Liver (tissue), 9 donors: ENCODE data around the gene CAV1. TPM values are rescaled to one million over a fixed set of nuclear protein-coding genes. Genes with fewer than 3 reads are reported as not detected.

Source experiments
- DNase-seq: peaks from one replicate; pipeline ENCODE4 v3.0.0-alpha.2; 2017; ENCODE audit warnings: low spot score
- H3K27ac ChIP-seq, 2 donors: one replicate each; pipeline ENCODE4 v1.7.0; 2013; ENCODE audit warnings: inconsistent platforms in 2 of 2, low read length in 2 of 2, control low read depth in 1 of 2, low read depth in 1 of 2, mild to moderate bottlenecking in 1 of 2
- H3K27me3 ChIP-seq, 4 donors: one replicate each; pipeline versions ENCODE4 v1.6.1 to v1.7.0; 2013; ENCODE audit warnings: low read length in 3 of 4, inconsistent platforms in 1 of 4, mild to moderate bottlenecking in 1 of 4, moderate library complexity in 1 of 4; ENCODE audit not compliant: control insufficient read depth in 4 of 4, insufficient read depth in 4 of 4
- H3K36me3 ChIP-seq, 4 donors: one replicate each; pipeline versions ENCODE4 v1.6.1 to v1.7.0; 2013; ENCODE audit warnings: low read length in 3 of 4, mild to moderate bottlenecking in 3 of 4, low read depth in 1 of 4, moderate library complexity in 1 of 4; ENCODE audit not compliant: control insufficient read depth in 4 of 4, insufficient read depth in 3 of 4
- H3K4me1 ChIP-seq, 4 donors: one replicate each; pipeline versions ENCODE4 v1.6.1 to v1.7.0; 2013; ENCODE audit warnings: low read length in 3 of 4, mild to moderate bottlenecking in 3 of 4, moderate library complexity in 1 of 4; ENCODE audit not compliant: control insufficient read depth in 4 of 4, insufficient read depth in 4 of 4
- H3K4me3 ChIP-seq, 3 donors: one replicate each; pipeline versions ENCODE4 v1.6.1 to v1.7.0; 2013; ENCODE audit warnings: low read length in 3 of 3, control low read depth in 1 of 3, low read depth in 1 of 3, mild to moderate bottlenecking in 1 of 3
- H3K9ac ChIP-seq, 2 donors: one replicate each; pipeline ENCODE4 v1.7.0; 2013; ENCODE audit warnings: low read length in 2 of 2, mild to moderate bottlenecking in 2 of 2, moderate library complexity in 2 of 2, control low read depth in 1 of 2, low read depth in 1 of 2
- H3K9me3 ChIP-seq, 4 donors: one replicate each; pipeline versions ENCODE4 v1.6.1 to v1.7.0; 2013; ENCODE audit warnings: low read length in 3 of 4; ENCODE audit not compliant: control insufficient read depth in 4 of 4
- CTCF ChIP-seq: fragments of 150-350 bp; IDR thresholded peaks from 2 replicates; pipeline ENCODE4 v1.5.1; 2017; ENCODE audit warnings: improper control_type of control experiment, low read depth, low read length; ENCODE audit not compliant: missing input control
- EGR1 ChIP-seq, 2 donors: IDR thresholded peaks; 2 replicates each; pipeline ENCODE4 v1.6.1; 2016 to 2018; ENCODE audit warnings: antibody characterized with exemption in 2 of 2, low read depth in 2 of 2
- FOXA1 ChIP-seq: IDR thresholded peaks from 2 replicates; pipeline ENCODE4 v1.6.1; 2016; ENCODE audit warnings: antibody characterized with exemption
- FOXA2 ChIP-seq: IDR thresholded peaks from 2 replicates; pipeline ENCODE4 v1.6.1; 2016; ENCODE audit warnings: antibody characterized with exemption
- GABPA ChIP-seq, 2 donors: IDR thresholded peaks in 1 of 2; conservative IDR thresholded peaks in 1 of 2; 2 replicates each; pipeline ENCODE4 v1.6.1; 2016; ENCODE audit warnings: antibody characterized with exemption in 2 of 2, mild to moderate bottlenecking in 1 of 2, moderate library complexity in 1 of 2
- HNF4A ChIP-seq, 2 donors: conservative IDR thresholded peaks; 2 replicates each; pipeline ENCODE4 v1.6.1; 2016; ENCODE audit warnings: antibody characterized with exemption in 2 of 2, mild to moderate bottlenecking in 2 of 2
- HNF4G ChIP-seq: IDR thresholded peaks from 2 replicates; pipeline ENCODE4 v1.6.1; 2016; ENCODE audit warnings: antibody characterized with exemption
- MAX ChIP-seq: IDR thresholded peaks from 2 replicates; pipeline ENCODE4 v1.6.1; 2016; ENCODE audit warnings: antibody characterized with exemption
- NR2F2 ChIP-seq: IDR thresholded peaks from 2 replicates; pipeline ENCODE4 v1.6.1; 2016; ENCODE audit warnings: antibody characterized with exemption
- RAD21 ChIP-seq, 2 donors: IDR thresholded peaks; 2 replicates each; pipeline ENCODE4 v1.6.1; 2016; ENCODE audit warnings: antibody characterized with exemption in 2 of 2, mild to moderate bottlenecking in 2 of 2
- REST ChIP-seq: IDR thresholded peaks from 2 replicates; pipeline ENCODE4 v1.6.1; 2016; ENCODE audit warnings: antibody characterized with exemption, mild to moderate bottlenecking
- RXRA ChIP-seq, 2 donors: IDR thresholded peaks; 2 replicates each; pipeline ENCODE4 v1.6.1; 2017 to 2018; ENCODE audit warnings: antibody characterized with exemption in 2 of 2, mild to moderate bottlenecking in 1 of 2
- SP1 ChIP-seq: IDR thresholded peaks from 2 replicates; pipeline ENCODE4 v1.6.1; 2018; ENCODE audit warnings: antibody characterized with exemption, mild to moderate bottlenecking
- TAF1 ChIP-seq: conservative IDR thresholded peaks from 2 replicates; pipeline ENCODE4 v1.6.1; 2016; ENCODE audit warnings: antibody characterized with exemption, mild to moderate bottlenecking
- YY1 ChIP-seq: IDR thresholded peaks from 2 replicates; pipeline ENCODE4 v1.6.1; 2016; ENCODE audit warnings: antibody characterized with exemption, mild to moderate bottlenecking
- ZBTB33 ChIP-seq: IDR thresholded peaks from 2 replicates; pipeline ENCODE4 v1.6.1; 2016; ENCODE audit warnings: antibody characterized with exemption
- WGBS: extraction: QIAGEN DNeasy Blood & Tissue Kit; methylation state at CpG from one replicate; pipeline ENCODE4 v1.1.7; 2013; 5-methylcytosine and 5-hydroxymethylcytosine counted together
- polyA plus RNA-seq, 2 donors: library from polyadenylated mRNA; stranded (reverse) in 1 of 2; unstranded in 1 of 2; fragments of 200-250 nt in 1 of 2; fragments of >200 nt in 1 of 2; fragmentation: Nextera tagmentation in 1 of 2; extraction: Ambion mirVana in 1 of 2; gene quantifications; one replicate each; pipeline versions ENCODE4 v1.2.1 to v1.2.3, GENCODE V29; 2013 to 2015
- total RNA-seq, 2 donors: library from RNA; depleted of rRNA; stranded (reverse); fragments of >200 nt; gene quantifications; one replicate each; pipeline ENCODE4 v1.2.3, GENCODE V29; 2014
- donor health status: healthy.
- donor health status: healthy.
- donor health status: healthy.
- donor health status: healthy.
- donor health status: healthy.

CAV1 gene
- total and polyA plus RNA-seq, 4 donors = 9.9 to 13.4 (median 11.6) TPM

GRCh38 chr7:116543664-116544063 is 18.8 kb downstream of the CAV1 start:
- Histone ChIP-seq H3K4me1 (no peaks in the 10 kb centered on the region), H3K27me3 (no peaks in the 10 kb centered on the region), H3K9ac (no peak overlapping the region), H3K9me3 (no peaks in the 10 kb centered on the region), H3K27ac (no peak overlapping the region), H3K36me3 (no peaks in the 10 kb centered on the region), H3K4me3 (no peak overlapping the region)
- TF ChIP-seq GABPA (IDR thresholded peaks at IDR 0.05 in 1 of 2, conservative IDR thresholded peaks at IDR 0.05 in 1 of 2) = no peak
- TF ChIP-seq MAX = no peak
- no peak for TF ChIP-seq RXRA (IDR thresholded peaks at IDR 0.05)
- no peak for TF ChIP-seq HNF4G
- TF ChIP-seq FOXA2 = no peak
- no peak for TF ChIP-seq CTCF
- TF ChIP-seq SP1 = no peak
- TF ChIP-seq HNF4A (conservative IDR thresholded peaks at IDR 0.05) = no peak
- no peak for TF ChIP-seq TAF1
- TF ChIP-seq FOXA1 = no peak
- no peak for TF ChIP-seq EGR1 (IDR thresholded peaks at IDR 0.05; ENCODE audit: low read depth in 2 of 2)
- WGBS = 71% methylated on average over 2 of the region's 2 CpGs
- no peak for DNase-seq

- TF ChIP-seq YY1 (no peak), FOXA2 (no peak), GABPA (IDR thresholded peaks at IDR 0.05 in 1 of 2, conservative IDR thresholded peaks at IDR 0.05 in 1 of 2) (no peak), FOXA1 (no peak)
- no peaks in the 10 kb centered on the region for H3K4me1 ChIP-seq
- H3K4me3 ChIP-seq = no peak overlapping the region
Observed at GRCh38 chr7:116544487-116544886, 19.7 kb downstream of the CAV1 start.

GRCh38 chr7:116545411-116545993 is 20.7 kb downstream of the CAV1 start:
- 84% methylated on average over 6 of the region's 6 CpGs for WGBS
- H3K4me1 ChIP-seq = no peaks in the 10 kb centered on the region

More at GRCh38 chr7:116544487-116544886, 19.7 kb downstream of the CAV1 start:
- Histone ChIP-seq H3K9me3 (no peaks in the 10 kb centered on the region), H3K9ac (no peak overlapping the region), H3K36me3 (no peaks in the 10 kb centered on the region), H3K27ac (no peak overlapping the region), H3K27me3 (no peaks in the 10 kb centered on the region)
- WGBS = 94% methylated on average over 1 of the region's 1 CpG
- DNase-seq = no peak

More at GRCh38 chr7:116545411-116545993, 20.7 kb downstream of the CAV1 start:
- no peak overlapping the region for H3K27ac ChIP-seq
- no peaks in the 10 kb centered on the region for H3K27me3 ChIP-seq
- H3K4me3 ChIP-seq = no peak overlapping the region
- TF ChIP-seq RAD21 (IDR thresholded peaks at IDR 0.05) = no peak
- TF ChIP-seq REST = no peak
- no peak for TF ChIP-seq ZBTB33
- TF ChIP-seq NR2F2 = no peak
- no peak for TF ChIP-seq SP1
- TF ChIP-seq TAF1 = no peak
- no peak for TF ChIP-seq FOXA1
- DNase-seq = no peak
- H3K9ac ChIP-seq = no peak overlapping the region
- H3K9me3 ChIP-seq = no peaks in the 10 kb centered on the region
- no peaks in the 10 kb centered on the region for H3K36me3 ChIP-seq
